ENCODE measurements around the gene TAC3.
"Not testable (repeated sequence)": the region's sequence is repeated elsewhere in the genome, so short reads cannot be mapped to it uniquely, and the experiment has no call there.

TAC3 gene

DNA sequence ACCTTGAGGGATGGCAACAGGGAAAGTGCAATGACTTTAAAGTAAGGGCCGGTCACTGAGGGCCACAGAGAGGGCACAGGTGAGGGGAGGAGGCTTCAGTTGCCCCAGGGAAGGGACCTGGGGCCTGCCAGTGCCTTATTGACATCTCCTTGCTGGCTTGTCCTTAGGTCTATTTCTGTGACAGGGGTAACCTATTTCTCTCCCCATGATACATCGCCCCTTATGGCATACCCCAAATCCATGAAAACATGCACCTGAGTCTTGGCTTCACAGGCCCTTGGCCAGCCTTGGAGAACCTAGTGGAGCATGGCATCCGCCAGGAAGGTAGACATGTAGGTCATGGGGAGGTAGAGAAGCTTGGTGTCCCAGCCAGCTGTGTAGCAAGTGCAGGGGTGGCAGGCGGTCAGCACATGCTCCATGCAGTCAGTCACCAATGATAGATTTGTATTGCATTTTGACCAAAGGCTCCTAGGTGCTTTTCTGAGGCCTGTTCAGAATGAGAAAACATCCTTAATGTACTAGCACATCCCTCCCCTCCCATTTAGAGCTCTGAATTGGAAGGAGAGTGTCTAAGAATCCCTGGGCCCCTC, 35.3 kb downstream of the TAC3 start:
- no peak for DNase-seq

DNA sequence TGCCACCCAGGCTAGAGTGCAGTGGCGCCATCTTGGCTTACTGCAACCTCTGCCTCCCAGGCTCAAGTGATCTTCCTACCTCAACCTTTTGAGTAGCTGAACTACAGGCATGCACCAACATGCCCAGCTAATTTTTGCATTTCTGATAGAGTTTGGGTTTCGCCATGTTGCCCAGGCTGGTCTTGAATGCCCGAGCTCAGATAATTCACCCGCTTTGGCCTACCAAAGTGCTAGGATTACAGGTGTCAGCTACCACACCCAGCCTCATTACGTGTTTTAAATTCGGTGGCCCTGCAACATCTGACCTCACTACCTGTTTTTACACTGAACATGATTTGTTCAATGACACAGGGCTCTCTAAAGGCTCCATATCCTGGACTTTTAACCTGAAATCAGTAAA, 36.1 kb downstream of the TAC3 start:
- no peak for DNase-seq

DNA sequence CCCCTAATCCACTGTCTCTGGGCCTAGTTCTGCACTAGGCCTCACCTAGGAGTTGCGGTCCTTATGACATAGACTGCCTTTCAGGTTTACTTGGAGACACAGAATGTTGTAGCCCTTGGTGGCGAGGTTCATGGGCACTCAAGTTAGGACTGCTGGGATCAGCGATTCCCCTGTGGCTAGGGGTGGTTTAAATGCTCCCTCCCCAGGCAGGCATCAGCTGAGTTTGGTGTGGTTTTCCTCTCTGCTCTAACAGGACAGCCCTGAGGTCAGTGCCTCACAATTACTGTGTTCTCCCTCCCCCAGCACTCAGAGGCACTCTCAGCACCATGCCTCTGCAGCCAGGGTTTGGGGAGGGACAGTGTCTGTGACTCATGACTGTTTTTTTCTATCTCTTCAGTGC, 36.7 kb downstream of the TAC3 start:
- DNase-seq: no peak

DNA sequence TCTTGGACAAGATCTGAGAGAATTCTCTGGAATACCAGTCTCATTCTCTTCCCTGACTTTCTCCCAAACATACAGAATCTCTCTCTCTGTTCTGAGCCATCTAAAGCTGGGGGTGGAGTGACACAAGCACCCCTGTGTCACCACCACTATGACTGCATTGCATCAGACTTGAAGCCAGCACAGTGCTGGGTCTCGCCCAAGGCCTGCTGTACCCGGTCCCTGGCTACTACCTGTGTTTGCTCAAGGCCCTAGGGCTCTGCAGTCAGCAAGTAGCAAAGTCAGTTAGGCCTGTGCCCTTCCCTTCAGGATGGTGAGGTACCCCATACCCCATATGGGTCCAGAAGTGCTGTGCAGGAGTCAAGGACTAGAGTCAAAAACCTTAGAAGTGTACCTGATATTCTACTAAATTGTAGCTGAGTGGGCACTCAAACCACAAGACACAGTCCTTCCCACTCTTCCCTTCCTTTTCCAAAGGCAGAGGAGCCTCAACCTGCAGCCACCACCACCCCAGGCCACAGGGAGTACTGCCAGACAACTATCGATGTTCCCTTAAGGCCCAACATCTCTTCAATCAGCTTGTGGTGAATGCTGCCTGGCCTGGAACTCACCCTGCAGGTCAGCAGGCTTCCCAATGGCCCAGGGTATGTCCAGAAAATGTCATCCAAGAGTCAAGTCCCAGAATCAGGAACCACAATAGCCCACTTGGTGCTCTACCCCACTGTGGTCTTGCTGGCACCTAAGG, 37.8 kb downstream of the TAC3 start:
- no peak for DNase-seq

DNA sequence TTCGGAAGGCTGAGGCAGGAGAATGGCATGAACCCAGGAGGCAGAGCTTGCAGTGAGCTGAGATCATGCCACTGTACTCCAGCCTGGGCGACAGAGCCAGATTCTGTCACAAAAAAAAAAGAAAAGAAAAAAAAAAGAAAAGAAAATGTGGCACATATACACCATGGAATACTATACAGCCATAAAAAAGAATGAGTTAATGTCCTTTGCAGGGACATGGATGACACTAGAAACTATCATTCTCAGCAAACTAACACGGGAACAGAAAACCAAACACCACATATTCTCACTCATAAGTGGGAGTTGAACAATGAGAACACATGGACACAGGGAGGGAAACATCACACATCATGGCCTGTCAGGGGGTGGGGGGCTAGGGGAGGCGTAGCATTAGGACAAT, 39.0 kb downstream of the TAC3 start:
- not testable (repeated sequence) for DNase-seq

DNA sequence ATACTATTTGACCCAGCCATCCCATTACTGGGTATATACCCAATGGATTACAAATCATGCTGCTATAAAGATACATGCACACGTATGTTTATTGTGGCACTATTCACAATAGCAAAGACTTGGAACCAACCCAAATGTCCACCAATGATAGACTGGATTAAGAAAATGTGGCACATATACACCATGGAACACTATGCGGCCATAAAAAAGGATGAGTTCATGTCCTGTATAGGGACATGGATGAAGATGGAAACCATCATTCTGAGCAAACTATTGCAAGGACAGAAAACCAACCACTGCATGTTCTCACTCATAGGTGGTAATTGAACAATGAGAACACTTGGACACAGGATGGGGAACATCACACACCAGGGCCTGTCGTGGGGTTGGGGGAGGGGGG, 42.1 kb downstream of the TAC3 start:
- DNase-seq: not testable (repeated sequence)

DNA sequence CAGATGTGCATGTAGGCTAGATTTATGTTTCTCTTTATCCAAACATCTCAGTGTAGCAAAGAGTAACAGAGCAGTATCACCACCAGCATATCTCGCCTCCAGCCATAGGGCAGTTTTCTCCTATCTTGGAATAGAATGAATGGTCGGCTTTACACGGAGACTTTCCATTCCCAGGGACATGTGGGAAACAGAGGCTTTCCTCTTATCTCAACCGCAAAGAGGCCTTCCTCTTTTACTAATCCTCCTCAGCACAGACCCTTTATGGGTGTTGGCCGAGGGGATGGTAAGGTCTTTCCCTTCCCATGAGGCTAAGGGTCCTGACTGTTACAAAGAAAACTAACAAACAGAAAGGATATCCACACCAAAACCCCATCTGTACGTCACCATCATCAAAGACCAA, 47.4 kb downstream of the TAC3 start:
- DNase-seq: not testable (repeated sequence)

DNA sequence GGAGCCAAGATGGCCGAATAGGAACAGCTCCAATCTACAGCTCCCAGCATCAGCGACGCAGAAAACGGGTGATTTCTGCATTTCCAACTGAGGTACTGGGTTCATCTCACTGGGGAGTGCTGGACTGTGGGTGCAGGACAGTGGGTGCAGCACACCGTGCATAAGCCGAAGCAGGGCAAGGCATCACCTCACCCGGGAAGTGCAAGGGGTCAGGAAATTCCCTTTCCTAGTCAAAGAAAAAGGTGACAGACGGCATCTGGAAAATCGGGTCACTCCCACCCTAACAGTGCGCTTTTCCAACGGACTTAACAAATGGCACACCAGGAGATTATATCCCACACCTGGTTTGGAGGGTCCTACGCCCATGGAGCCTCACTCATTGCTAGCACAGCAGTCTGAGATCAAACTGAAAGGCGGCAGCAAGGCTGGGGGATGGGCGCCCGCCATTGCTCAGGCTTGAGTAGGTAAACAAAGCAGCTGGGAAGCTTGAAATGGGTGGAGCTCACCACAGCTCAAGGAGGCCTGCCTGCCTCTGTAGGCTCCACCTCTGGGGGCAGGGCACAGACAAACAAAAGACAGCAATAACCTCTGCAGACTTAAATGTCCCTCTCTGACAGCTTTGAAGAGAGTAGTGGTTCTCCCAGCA, 50.2 kb downstream of the TAC3 start:
- not testable (repeated sequence) for DNase-seq

DNA sequence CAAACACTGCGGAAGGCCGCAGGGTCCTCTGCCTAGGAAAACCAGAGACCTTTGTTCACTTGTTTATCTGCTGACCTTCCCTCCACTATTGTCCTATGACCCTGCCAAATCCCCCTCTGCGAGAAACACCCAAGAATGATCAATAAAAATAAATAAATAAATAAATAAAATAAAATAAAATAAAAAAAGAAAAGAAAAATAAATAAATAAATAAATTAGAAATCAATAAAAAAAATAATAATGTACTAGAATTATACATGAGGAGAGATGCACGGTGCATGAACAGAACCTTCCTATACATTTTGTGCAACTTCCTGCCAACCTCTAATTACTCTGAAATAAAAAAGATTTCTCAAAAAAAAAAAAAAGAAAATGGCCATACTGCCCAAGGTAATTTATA, 51.2 kb downstream of the TAC3 start:
- not testable (repeated sequence) for DNase-seq

DNA sequence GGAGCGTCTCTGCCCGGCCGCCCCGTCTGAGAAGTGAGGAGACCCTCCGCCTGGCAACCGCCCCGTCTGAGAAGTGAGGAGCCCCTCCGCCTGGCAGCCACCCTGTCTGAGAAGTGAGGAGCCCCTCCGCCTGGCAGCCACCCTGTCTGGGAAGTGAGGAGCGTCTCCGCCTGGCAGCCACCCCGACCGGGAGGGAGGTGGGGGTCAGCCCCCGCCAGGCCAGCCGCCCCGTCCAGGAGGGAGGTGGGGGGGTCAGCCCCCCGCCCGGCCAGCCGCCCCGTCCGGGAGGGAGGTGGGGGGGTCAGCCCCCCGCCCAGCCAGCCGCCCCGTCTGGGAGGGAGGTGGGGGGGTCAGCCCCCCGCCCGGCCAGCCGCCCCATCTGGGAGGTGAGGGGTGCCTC, 52.8 kb downstream of the TAC3 start:
- not testable (repeated sequence) for DNase-seq

DNA sequence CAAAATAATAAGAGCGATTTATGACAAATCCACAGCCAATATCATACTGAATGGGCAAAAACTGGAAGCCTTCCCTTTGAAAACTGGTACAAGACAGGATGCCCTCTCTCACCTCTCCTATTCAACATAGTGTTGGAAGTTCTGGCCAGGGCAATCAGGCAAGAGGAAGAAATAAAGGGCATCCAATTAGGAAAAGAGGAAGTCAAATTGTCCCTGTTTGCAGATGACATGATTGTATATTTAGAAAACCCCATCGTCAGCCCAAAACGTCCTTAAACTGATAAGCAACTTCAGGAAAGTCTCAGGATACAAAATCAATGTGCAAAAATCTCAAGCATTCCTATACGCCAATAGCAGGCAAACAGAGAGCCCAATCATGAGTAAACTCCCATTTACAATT, 54.1 kb downstream of the TAC3 start:
- DNase-seq: peak; percentile 9

Data from suppressor macrophage treated with lipopolysaccharide for 4 hours (primary cell).